ENCODE results near the gene DHRS4L2.
"Not testable (repeated sequence)": the region's sequence is repeated elsewhere in the genome, so short reads cannot be mapped to it uniquely, and the experiment has no call there.

DNA sequence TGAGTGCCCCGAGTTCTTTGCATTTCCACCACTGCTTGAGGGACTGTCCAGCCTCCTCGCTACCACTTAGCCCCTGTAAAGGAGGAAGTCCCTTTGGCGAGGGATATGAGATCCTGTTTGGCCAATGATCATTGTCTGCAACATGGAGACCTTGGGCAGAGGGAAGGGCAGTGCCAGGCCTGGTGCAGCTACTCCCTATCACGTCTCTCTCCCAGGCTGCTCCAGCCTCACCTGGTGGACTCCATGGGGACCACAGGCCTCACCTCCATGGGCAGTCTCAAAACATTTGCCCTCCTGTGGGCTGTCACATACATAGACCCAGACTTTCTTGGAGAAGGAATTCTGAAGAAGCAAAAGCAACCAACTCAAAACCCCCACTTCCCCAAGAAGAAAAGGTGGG is 47.0 kb downstream of the DHRS4L2 start:
- TF ChIP-seq, protein P1, sequence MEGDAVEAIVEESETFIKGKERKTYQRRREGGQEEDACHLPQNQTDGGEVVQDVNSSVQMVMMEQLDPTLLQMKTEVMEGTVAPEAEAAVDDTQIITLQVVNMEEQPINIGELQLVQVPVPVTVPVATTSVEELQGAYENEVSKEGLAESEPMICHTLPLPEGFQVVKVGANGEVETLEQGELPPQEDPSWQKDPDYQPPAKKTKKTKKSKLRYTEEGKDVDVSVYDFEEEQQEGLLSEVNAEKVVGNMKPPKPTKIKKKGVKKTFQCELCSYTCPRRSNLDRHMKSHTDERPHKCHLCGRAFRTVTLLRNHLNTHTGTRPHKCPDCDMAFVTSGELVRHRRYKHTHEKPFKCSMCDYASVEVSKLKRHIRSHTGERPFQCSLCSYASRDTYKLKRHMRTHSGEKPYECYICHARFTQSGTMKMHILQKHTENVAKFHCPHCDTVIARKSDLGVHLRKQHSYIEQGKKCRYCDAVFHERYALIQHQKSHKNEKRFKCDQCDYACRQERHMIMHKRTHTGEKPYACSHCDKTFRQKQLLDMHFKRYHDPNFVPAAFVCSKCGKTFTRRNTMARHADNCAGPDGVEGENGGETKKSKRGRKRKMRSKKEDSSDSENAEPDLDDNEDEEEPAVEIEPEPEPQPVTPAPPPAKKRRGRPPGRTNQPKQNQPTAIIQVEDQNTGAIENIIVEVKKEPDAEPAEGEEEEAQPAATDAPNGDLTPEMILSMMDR (IDR thresholded peaks at IDR 0.05; ENCODE audit: insufficient read depth, low read depth, low read length) = not testable (repeated sequence)
- TF ChIP-seq EZH2 (IDR thresholded peaks at IDR 0.05; ENCODE audit: insufficient read depth, low read length) = not testable (repeated sequence)
